K562 (cell line): Measurements from ENCODE around the gene FAM177B. TPM values are rescaled to one million over a fixed set of nuclear protein-coding genes. Genes with fewer than 3 reads are reported as not detected.

Experiments used
- REST ChIP-seq, 2 experiments: fragments of 450-650 bp; formaldehyde crosslinking in 1 of 2; IDR thresholded peaks; 2 replicates each; pipeline versions ENCODE4 v1.4.0 to v1.6.1; 2014 to 2020; ENCODE audit warnings: mild to moderate bottlenecking in 2 of 2, borderline replicate concordance in 1 of 2, low read depth in 1 of 2
- TARDBP ChIP-seq: fragments of 450-650 bp; IDR thresholded peaks from 2 replicates; pipeline ENCODE4 v1.6.1; 2016
- polyA plus RNA-seq, 8 experiments: library from polyadenylated mRNA; depleted of rRNA in 4 of 8; stranded (reverse) in 5 of 8; unstranded in 3 of 8; fragments of >200 nt; fragmentation: Nextera tagmentation in 2 of 8; fragmentation: Illumina TruSeq in 1 of 8; extraction: Ambion mirVana in 2 of 8; extraction: Trizol in 1 of 8; gene quantifications; 2 replicates each; pipeline versions ENCODE4 v1.2.1 to v1.2.3, GENCODE V29; 2011 to 2014; ENCODE audit warnings: inconsistent platforms in 1 of 8, missing spikeins in 1 of 8
- total RNA-seq, 7 experiments: library from RNA; depleted of rRNA in 6 of 7; stranded (reverse); fragments of >200 nt in 6 of 7; fragmentation: Illumina TruSeq in 2 of 7; extraction: Trizol in 2 of 7; gene quantifications; 2 replicates each; pipeline versions ENCODE4 v1.2.1 to v1.2.3, GENCODE V29; 2011 to 2021; ENCODE audit warnings: low replicate concordance in 1 of 7

FAM177B gene
- total and polyA plus RNA-seq, 9 of the 15 experiments (the other 6 are each of a cell fraction or from before 2014, with no cell fraction given): not detected

GRCh38 chr1:222792744-222793143 lies 55.7 kb downstream of the FAM177B start (continued):
- TF ChIP-seq REST (IDR thresholded peaks at IDR 0.05; ENCODE audit: borderline replicate concordance) (peak; percentile 59; the same call in 1 of the 2 replicates), REST (CRISPR knock-in tag; IDR thresholded peaks at IDR 0.05; ENCODE audit: low read depth) (no peak), TARDBP (no peak)
- TF ChIP-seq, all 486 proteins: peak for 5
